GM19238 (cell line): ENCODE results near the gene PSEN1.
A peak's percentile ranks its signal among the peaks of the same experiment; 100 is the strongest.

Experiments used
- DNase-seq: peaks from one replicate; pipeline ENCODE4 v3.0.0; 2011; ENCODE audit warnings: low spot score; ENCODE audit not compliant: insufficient read length

PSEN1 gene

DNA sequence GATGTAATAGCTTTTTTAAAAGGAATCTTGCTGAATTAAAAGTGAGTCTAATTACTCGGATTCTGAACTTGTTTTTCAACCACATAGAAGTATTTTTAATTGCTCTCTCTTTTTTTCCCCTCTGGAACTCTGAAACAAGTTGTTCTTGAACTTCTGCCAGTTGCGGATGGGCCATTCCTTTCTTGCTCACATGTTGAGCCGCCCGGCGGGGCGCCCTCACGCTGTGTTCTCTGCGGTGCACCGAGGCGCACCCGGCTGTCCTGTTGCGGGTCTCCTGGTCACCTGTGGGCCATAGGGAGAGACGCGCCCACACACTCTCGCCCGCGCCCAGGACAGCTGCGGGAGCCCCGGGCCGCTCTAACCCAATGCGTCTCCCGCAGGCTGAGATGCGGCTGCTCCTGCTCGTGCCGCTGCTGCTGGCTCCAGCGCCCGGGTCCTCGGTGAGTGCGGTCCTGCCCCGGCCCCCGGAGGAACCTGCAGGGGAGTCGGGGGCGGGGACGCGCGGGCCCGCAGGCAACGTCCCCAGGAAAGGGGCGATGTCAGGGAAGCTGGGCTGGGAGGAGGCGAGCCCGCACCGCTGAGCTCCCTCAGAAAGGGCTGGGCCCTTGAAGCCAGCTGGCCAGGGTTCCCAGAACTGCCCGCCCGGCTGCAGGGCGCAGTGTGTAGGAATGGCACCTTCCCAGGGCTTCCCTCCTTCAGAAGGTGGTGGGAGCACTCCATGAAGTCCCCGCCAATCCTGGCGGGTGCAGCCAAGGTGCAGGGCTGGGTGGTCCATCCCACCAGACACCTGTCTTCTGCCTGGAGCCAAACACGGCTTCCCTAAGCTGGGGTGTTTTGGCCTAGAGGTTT lies 103.3 kb downstream of the PSEN1 start:
- DNase-seq = no peak

DNA sequence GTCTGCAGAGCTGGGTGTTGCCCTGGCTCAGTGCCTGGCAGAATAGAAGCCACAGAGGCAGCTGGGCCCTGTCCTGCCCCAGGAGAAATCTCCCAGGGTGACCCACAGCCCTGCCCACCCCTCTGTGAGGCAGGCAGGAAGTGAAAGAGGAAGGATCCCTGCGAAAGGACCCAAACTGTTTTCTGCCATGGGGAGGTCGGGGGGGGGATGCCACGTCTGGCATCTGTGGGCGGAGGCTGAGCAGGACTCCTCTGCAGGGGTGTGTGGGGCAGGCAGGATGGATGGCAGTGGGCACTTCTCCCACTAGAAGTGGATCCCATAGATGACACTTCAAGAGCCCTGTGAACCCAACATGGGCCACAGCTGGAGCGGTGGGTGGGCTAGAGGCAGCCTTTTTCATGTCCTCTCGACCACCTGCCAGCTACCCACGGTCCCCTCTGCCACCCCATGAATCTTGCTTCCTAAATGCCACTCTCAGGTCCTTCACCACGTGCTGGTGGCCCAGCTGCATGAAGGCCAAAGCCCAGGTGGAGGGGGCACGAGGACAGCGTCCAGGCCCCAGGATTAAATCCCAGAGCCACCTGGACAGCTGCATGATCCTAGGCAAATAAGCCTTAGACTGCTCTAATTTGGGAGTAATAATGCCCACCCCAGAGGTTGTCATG lies 104.6 kb downstream of the PSEN1 start:
- DNase-seq = no peak

DNA sequence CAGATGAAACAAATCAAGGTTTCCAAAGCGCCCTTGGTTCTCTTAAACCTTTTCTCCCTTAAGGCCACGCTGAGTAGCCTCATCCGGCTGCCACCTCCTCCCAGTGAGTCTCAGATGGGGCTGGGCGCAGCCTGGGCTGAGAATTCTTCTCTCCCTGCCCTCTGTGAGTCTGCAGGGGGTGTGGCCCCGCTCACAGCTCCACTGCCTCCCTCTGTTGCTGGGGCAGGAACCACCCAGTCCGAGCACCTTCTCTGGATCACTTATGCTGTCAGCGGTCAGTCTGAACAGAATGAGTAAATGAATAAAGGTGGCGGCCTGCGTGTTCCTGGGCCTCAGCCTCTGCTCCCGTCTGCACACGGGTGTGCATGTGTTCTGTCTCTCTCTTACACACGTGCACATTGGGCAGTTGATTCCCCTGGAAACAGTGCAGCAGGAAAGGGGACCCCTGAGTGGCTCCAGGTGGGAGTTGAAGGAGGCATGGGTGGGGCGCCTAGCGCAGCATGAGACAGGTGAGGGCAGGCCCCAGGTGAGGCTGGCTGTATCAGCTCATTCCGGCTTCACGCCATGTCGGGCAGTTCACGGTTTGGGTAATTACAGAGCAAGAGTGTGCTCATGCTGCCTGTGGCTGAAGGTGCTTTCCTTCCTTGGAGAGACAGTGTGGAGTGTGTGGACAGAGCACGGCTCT lies 105.3 kb downstream of the PSEN1 start:
- no peak for DNase-seq

DNA sequence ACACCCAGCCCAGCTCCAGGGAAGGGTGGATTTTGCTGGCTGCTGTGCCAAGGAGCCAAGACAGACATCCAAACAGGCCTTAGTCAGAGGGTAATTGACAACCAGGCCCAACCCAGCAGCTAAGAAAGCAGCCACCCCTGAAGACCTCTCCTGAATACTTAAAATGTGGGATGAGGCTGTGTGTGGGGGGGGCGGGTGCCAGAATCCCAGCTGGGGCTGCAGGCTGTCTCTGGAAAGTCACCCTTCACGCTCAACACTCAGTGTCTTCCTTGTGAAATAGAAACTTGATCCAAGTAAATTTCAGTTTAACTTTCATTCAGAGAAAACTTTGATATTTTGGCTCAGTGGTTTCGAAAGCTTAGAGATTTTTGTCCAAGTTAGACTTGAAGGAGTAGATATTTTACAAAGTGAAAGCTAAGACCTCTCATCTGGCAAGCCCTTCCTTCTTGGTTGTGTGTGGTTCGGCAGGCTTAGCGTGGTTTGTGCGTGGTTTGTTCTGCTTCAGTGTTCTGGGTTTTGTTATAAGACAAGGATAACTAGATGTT lies 106.1 kb downstream of the PSEN1 start:
- no peak for DNase-seq

- DNase-seq = no peak
These were observed 107.0 kb downstream of the PSEN1 start for GRCh38 chr14:73243341-73243740.

- DNase-seq = no peak
These were observed 107.4 kb downstream of the PSEN1 start for GRCh38 chr14:73243748-73244147.

- no peak for DNase-seq
These were observed 108.4 kb downstream of the PSEN1 start for GRCh38 chr14:73244541-73245290.

- peak; percentile 66 for DNase-seq
These were observed 109.4 kb downstream of the PSEN1 start for GRCh38 chr14:73245480-73246325.

GRCh38 chr14:73246387-73247150 lies 110.3 kb downstream of the PSEN1 start:
- no peak for DNase-seq

DNA sequence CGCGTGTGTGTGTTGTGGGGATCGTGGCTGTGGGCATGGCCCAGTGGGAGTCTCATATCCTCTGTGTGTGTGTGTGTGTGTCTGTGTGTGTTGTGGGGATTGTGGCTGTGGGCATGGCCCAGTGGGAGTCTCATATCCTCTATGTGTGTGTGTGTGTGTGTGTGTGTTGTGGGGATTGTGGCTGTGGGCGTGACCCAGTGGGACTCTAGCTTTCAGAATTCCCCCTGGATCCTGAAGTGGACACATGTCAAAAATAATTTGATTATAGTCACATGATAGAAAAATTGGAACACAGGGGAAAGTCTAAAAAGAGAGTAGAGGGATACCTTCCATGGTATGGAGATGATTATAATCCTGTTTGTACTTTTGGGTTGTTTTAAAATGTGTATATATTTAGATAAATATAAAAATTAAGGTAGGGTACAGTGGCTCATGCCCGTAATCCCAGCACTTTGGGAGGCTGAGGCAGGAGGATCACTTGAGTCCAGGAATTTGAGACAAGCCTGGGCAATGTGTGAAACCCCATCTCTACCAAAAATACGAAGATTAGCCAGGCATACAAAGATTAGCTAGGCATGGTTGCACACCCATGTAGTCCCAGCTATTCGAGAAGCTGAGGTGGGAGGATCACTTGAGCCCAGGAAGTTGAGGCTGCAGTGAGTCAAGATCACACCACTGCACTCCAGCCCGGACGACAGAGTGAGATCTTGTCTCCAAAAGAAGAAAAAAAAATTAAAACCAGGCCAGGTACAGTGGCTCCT lies 112.0 kb downstream of the PSEN1 start:
- no peak for DNase-seq

- DNase-seq = no peak
These were observed 112.8 kb downstream of the PSEN1 start for GRCh38 chr14:73249108-73249507.

DNA sequence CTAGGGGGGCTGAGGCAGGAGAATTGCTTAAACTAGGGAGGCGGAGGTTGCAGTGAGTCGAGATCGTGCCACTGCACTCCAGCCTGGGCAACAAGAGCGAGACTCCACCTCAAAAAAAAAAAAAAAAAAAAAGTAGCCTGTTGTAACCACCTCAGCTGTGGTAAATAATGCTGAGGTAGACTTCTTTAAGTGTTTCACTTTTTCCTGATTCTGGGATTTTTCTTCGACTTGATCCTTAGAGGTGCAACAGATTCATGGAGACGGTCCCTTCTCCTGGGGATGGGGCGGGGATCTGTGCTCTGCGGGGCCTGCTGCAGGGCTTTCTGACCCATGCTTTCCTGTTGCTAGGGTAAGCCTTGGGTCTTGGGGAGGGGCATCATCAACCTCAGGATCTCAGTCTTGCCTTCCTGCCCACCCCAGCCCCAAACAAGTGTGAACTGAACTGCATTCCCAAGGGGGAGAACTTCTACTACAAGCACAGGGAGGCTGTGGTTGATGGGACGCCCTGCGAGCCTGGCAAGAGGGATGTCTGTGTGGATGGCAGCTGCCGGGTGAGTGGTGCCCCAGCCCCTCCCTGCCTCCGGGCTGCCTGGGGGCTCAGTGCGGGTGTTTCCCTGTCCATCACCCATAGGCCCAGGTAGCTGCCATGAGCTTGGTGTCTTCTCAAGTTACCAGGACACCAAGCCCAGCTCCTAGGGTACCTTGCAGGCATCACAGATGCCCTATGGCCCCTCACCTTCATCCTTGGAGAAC lies 113.4 kb downstream of the PSEN1 start:
- DNase-seq = no peak

DNA sequence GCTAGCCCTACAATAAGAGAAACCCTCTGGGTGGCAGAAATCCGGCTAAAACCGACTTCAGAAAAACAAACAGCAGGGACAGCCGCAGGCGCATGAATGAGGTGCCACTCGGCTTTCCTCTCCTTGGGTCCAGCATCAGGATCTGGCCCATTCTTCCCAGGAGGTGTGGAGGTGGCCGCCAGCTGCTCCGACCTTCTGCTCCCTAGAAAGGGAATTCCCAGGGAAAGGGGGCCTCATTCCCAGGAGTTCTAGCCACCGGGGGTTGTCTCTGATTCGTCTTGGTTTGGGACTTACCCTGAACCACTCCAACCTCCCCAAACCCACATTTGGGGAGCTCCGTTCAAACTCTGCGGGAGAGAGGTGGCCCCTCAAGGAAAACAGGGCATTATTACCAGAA lies 114.0 kb downstream of the PSEN1 start:
- DNase-seq = no peak

DNA sequence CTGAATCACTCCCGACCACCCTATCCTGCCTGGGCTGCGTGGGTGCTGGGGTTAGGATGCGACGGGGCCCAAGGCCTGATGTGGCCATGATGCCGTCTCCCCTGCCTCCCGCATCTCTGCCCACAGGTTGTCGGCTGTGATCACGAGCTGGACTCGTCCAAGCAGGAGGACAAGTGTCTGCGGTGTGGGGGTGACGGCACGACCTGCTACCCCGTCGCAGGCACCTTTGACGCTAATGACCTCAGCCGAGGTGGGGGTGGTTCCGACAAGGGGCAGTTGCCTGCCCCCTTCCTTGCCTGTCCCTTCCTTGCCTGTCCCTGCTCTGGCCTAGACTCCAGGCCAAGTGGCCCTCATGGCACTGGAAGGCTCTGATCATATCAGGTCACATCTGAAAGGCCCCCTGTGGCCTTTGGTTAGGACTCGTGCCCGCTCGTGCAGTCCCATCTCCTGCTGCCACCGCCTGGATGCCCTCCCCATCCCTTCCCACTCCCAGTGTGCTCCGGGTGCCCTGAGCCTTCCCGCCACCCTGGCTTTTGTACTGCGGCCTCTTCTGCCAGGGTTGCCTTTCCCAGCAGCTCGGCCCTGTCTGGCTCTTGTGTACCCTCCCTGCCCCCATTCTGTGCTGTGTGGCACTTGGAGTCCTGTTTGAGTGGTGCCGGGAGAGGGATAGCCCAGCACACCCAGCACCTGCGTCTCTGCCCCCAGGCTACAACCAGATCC lies 114.6 kb downstream of the PSEN1 start:
- no peak for DNase-seq

GRCh38 chr14:73251516-73252215 lies 115.4 kb downstream of the PSEN1 start:
- no peak for DNase-seq

- DNase-seq = no peak
These were observed 116.4 kb downstream of the PSEN1 start for GRCh38 chr14:73252491-73253322.
